ENCODE data around the gene SAMD8.
"Not testable (repeated sequence)": the region's sequence is repeated elsewhere in the genome, so short reads cannot be mapped to it uniquely, and the experiment has no call there.

Gene SAMD8

GRCh38 chr10:75137533-75138438 is 26.3 kb downstream of the SAMD8 start:
- peak; percentile 21 for DNase-seq (ENCODE audit: low read depth, low spot score)

- DNase-seq (ENCODE audit: low read depth, low spot score): no peak
Observed at GRCh38 chr10:75140246-75140645, 28.8 kb downstream of the SAMD8 start.

- DNase-seq (ENCODE audit: low read depth, low spot score): no peak
Observed at GRCh38 chr10:75143353-75143752, 31.9 kb downstream of the SAMD8 start.

- DNase-seq (ENCODE audit: low read depth, low spot score): no peak
Observed at GRCh38 chr10:75145590-75145989, 34.1 kb downstream of the SAMD8 start.

- no peak for DNase-seq (ENCODE audit: low read depth, low spot score)
Observed at GRCh38 chr10:75146780-75147179, 35.3 kb downstream of the SAMD8 start.

- no peak for DNase-seq (ENCODE audit: low read depth, low spot score)
Observed at GRCh38 chr10:75150656-75151055, 39.2 kb downstream of the SAMD8 start.

- DNase-seq (ENCODE audit: low read depth, low spot score): peak; percentile 13
Observed at GRCh38 chr10:75159519-75159918, 48.1 kb downstream of the SAMD8 start.

GRCh38 chr10:75165684-75166622 is 54.5 kb downstream of the SAMD8 start:
- DNase-seq (ENCODE audit: low read depth, low spot score): peak; percentile 23

GRCh38 chr10:75166623-75166972 is 55.1 kb downstream of the SAMD8 start:
- no peak for DNase-seq (ENCODE audit: low read depth, low spot score)

- DNase-seq (ENCODE audit: low read depth, low spot score): no peak
Observed at GRCh38 chr10:75168275-75168674, 56.8 kb downstream of the SAMD8 start.

- no peak for DNase-seq (ENCODE audit: low read depth, low spot score)
Observed at GRCh38 chr10:75170215-75170614, 58.8 kb downstream of the SAMD8 start.

GRCh38 chr10:75175046-75175445 is 63.6 kb downstream of the SAMD8 start:
- no peak for DNase-seq (ENCODE audit: low read depth, low spot score)

GRCh38 chr10:75176046-75176445 is 64.6 kb downstream of the SAMD8 start:
- DNase-seq (ENCODE audit: low read depth, low spot score): no peak

GRCh38 chr10:75176736-75177135 is 65.3 kb downstream of the SAMD8 start:
- no peak for DNase-seq (ENCODE audit: low read depth, low spot score)

- DNase-seq (ENCODE audit: low read depth, low spot score): no peak
Observed at GRCh38 chr10:75179657-75180177, 68.3 kb downstream of the SAMD8 start.

GRCh38 chr10:75180592-75180991 is 69.1 kb downstream of the SAMD8 start:
- no peak for DNase-seq (ENCODE audit: low read depth, low spot score)

GRCh38 chr10:75181073-75181472 is 69.6 kb downstream of the SAMD8 start:
- no peak for DNase-seq (ENCODE audit: low read depth, low spot score)

- no peak for DNase-seq (ENCODE audit: low read depth, low spot score)
Observed at GRCh38 chr10:75186310-75186709, 74.9 kb downstream of the SAMD8 start.

- DNase-seq (ENCODE audit: low read depth, low spot score): peak; percentile 74
Observed at GRCh38 chr10:75187961-75188426, 76.5 kb downstream of the SAMD8 start.

GRCh38 chr10:75188522-75188921 is 77.1 kb downstream of the SAMD8 start:
- DNase-seq (ENCODE audit: low read depth, low spot score): not testable (repeated sequence)

- no peak for DNase-seq (ENCODE audit: low read depth, low spot score)
Observed at GRCh38 chr10:75189266-75190096, 78.0 kb downstream of the SAMD8 start.

Data from astrocyte of the hippocampus (primary cell).